HG03095 (cell line): ENCODE measurements around the gene SURF1.
"Not testable (repeated sequence)": the region's sequence is repeated elsewhere in the genome, so short reads cannot be mapped to it uniquely, and the experiment has no call there.

Experiments
- ATAC-seq: cut with Tn5 transposase; IDR thresholded peaks from one replicate; pipeline ENCODE4 v1.9.1; 2021; ENCODE audit warnings: moderate library complexity; ENCODE audit not compliant: unreplicated experiment

SURF1 gene

DNA sequence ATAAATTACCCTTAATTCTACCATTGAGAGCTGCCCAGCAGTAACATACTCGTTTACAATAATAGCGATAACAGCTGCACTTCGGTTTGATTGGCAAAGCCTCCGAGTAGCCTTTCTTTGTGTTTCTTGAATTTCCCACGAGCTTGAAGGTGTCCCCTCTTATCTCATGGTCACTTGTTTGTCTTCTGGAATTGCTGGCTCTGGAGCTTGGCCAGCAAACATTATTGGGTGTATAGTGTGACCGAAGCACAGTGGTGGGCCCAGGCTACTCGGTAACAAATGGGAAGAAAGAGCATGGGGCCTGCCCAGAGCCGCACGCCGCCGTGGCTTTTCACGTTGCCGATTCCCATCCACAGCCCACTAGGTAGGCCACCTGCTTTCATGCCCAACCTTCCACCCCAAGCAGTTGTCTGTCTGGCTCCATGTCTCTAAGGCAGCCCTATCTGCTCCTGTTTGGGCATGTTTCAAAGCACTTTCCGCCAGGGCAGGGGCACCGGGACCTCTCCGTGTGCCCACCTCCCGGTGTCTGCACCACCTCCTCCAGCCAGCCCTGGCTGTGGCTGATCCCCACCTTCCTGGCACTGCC lies 28.5 kb upstream of the SURF1 start:
- ATAC-seq = no peak

- ATAC-seq = no peak
These were observed 27.2 kb upstream of the SURF1 start for GRCh38 chr9:133383438-133383837.

DNA sequence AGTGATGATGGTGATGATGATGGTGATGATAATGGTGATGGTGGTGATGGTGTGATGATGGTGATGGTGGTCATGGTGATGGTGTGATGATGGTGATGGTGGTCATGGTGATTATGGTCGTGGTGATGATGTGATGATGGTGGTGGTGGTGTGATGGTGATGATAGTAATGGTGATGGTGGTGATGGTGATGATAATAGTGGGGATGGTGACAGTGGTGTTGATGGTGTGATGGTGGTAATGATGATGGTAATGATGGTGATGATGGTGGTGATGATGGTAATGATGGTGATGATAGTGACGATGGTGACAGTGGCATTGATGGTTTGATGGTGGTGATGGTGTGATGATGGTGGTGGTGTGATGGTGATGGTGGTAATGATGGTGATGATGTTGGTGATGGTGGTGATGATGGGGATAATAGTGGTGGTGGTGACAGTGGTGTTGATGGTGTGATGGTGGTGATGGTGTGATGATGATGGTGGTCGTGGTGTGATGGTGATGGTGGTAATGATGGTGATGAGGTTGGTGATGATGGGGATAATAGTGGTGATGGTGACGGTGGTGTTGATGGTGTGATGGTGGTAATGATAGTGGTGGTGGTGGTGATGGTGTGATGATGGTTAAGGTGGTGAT lies 26.3 kb upstream of the SURF1 start:
- no peak for ATAC-seq

- ATAC-seq = no peak
These were observed 24.4 kb upstream of the SURF1 start for GRCh38 chr9:133380734-133381133.

DNA sequence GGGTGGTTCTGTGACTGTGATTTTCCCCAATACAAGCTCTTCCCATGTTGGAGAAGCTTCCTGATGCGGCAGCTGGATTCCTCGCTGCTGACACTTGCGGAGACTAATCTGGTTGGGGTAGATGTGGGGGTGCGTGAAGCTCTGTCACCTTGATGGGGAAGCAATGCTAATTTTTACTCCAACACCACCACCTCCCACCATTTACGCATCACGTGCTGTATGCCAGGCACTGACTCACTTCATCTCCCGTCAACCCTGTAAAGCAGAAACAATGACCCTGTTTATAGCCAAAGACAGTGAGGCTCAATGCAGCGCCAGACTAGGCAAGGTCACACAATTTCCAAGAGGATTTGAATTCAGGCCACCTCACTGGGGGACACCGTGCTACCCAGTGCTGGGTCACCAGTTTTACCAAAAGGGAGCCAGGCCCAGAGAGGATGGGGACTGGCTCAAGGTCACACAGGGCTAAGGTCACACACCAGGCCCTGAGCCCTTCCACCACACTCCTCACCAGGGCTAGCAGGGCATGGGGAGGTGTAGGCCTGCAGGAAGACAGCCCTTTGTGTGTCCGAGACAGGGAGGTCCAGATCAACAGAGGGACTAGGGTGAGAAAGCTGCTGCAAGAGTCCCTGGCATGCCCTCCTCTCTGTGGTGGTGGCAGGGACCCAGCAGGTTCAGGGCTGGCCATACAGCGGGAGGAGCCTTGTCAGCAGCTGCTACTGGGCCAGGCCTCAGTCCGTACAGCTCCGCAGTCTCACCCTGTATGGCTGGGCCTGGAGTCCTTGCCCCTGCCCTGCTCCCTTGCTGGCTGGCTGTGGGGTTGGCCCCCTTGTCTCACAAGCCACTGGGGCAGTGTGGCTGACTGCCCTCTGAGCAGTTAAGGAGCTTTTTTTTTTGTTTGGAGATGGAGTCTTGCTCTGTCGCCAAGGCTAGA lies 23.1 kb upstream of the SURF1 start:
- ATAC-seq = no peak

DNA sequence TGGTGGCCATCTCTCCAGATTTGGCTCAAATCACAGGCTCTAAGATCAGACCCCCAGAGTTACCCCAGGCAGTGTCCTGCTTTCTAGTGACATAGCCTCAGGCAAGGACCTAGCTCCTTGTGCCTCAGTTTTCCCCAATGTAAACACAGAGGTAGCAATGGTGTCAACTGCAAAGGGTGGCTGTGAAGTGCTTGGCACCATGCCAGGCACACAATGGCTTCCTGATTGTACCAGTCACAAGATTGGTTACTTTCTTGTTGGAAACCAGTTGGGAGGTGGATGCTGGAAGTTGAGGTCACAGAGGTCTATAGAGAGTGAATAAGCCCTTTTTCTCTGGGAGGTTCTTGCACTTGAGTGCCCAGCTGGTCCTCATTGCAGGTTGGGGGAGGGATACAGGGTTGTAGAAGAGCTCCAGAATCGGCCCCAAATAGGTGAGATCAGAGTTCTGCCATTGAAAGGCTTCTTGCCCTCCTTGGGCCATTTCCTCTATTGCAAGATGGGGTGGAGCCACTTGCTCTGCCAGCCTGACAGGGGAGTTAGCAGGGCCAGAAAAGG lies 22.2 kb upstream of the SURF1 start:
- no peak for ATAC-seq

DNA sequence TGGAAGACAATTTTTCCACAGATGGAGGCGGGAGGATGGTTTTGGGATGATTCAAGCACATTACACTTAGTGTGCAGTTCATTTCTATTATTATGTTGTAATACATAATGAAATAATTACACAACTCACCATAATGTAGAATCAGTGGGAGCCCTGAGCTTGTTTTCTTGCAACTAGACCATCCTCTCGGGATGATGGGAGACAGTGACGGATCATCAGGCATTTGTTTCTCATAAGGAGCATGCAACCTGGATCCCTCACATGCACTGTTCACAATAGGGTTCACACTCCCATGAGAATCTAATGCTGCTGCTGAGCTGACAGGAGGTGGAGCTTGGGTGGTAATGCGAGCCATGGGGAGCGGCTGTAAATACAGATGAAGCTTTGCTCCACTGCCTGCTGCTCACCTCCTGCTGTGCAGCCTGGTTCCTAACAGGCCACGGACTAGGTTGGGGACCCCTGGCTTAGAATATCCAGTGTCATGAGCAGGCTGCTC lies 21.5 kb upstream of the SURF1 start:
- ATAC-seq = no peak

DNA sequence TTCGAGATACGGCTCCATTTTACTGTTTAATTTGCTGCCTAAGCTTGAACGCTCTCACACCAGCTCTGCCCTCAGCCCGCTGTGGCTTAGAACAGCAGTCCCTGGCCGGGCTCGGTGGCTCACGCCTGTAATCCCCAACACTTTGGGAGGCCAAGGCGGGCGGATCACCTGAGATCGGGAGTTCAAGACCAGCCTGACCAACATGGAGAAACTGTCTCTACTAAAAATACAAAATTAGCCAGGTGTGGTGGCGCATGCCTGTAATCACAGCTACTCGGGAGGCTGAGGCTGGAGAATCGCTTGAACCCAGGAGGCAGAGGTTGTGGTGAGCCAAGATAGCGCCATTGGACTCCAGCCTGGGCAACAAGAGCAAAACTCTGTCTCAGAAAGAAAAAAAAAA lies 21.0 kb upstream of the SURF1 start:
- ATAC-seq = not testable (repeated sequence)

DNA sequence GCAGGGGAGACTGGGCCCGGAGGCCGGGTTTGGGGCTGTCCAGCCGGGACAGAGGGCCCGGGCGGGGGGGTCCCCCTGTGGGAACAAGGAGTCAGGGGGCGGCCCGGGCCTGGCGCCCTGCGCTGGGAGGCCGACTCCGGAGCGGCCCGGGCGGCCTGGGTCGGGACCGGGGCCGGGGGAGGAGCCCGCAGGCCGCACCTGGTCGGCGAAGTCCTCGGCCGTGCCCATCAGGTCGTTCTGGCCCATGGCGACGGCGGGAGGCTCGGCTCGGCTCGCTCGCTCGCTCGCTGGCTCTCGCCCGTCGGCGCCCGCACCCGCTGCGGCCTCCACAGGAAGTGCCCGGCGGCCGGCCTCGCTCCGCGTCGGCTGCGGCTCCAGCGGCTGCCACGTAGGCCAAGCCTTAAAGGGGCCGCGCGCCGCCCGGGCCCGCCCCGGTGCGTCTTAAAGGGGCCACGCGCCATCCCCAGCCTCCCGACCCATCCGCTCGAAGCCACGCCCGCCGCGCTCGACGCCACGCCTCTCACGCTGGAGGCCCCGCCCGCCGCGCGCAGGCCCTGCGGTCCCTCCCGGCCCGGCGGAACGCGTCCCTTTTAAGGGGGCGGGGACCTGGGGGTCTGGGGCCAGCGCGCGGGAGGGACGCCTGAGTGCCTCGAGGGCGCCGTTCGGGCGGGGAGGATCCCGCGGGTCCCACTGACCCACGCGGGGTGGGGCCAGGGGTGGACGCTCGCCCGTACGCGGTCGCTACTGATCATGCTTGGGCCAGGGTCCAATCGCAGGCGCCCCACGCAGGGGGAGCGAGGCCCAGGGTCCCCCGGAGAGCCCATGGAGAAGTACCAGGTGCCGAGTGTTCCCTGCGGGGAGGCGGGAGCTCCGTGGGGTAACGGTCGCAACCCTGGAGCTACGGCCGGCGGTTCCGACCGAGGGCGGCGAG lies 19.7 kb upstream of the SURF1 start, which contains the start of the genes STKLD1 and SURF4:
Gene STKLD1 (plus strand): TSS at position 643 of the 931 bp plus-strand sequence. CDS start 108 bp downstream, at position 751.
Gene SURF4 (minus strand): TSS at position 337 of the 931 bp plus-strand sequence. CDS start 91 bp downstream, at position 246.
- peak; percentile 86 for ATAC-seq

DNA sequence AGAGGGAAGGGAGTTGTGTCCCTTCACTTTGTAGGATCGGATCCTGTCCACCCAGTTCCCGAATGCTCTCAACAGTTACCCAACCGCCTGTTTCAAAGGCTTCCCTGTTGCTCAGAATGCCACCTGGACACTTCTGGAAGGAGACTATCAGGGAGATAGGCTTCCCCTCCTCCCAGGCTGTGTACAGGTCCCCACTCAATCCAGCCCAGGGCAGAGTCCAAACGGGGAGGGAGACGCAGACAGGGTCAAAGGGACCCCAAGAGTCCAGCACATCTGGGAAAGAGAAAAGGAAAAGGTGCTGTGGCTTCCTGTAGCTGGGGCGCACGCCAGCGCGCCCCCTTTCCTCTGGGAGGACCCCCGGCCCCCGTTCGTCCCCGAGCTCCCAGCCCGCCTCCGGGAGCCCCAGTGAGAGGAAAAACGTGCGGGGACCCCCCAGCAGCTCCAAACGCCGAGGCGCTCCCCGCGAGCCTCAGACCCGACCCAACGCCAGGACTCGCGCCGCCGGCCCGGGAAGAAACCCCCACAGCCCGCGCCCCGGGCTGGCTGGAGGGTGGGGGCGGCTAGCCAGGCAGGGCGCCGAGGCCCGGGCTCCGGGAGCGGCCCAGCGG lies 18.9 kb upstream of the SURF1 start:
- peak; percentile 10 for ATAC-seq

- no peak for ATAC-seq
These were observed 18.4 kb upstream of the SURF1 start for GRCh38 chr9:133374612-133375115.

DNA sequence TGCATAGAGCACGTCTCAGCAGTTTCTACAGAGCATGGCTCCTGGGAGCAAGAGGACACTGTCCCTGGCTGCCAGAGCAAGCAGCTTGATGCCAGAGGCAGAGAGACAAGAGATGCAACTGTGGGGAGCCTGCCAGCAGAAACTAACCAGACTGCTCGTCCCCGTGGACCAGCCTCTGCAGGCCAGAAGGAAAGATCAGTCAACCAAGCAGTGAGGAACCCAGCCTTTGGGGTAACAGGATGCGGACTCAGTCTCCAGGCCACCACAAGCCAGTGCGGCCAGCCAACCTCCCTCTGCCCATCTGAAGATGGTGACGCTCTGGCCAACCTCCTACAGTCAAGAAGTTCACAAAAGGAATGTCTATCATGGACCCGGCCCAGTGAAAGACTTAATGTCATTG lies 15.9 kb upstream of the SURF1 start:
- no peak for ATAC-seq

DNA sequence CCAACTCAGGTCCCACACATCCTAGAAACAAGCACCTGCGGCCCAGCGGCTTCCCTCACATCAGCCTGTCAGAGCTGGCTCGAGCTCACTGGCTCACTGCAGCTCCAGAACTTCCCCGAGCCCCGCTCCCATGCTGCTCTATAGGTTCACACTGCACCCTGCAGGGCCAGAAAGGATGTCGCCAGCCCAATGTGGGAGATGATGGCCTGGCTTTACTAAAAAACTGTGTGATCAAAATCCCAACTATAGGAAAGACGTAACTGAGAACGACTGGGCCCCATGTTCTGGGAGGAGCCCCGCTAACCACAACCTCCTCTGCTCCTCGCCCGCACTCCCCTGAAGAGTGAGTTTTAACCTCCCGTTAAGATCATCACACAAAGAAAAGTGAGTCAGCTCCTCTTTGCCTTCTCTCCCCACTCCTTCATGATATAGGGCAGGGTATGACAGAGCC lies 15.0 kb upstream of the SURF1 start:
- no peak for ATAC-seq

GRCh38 chr9:133370685-133371084 lies 14.4 kb upstream of the SURF1 start:
- no peak for ATAC-seq

DNA sequence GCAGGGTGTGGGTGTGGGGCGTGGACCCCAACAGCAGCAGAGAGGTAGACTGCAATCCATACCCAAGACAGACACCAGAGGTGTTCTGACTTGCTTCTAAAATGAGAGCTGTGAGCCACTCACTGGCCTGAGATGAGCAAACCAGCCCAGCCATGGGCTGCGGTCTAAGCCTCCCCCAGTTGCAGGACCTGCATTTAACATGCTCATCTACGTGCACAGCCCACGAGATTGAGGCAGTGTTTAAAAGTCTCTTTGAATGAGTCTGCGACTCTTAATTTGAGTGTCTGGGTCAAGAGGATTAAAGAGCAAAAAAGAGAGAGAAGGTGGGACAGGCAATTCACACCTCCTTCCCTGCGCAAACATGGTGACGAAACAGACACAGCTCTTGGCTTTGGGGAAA lies 13.6 kb upstream of the SURF1 start:
- ATAC-seq = no peak

- no peak for ATAC-seq
These were observed 13.1 kb upstream of the SURF1 start for GRCh38 chr9:133369422-133369821.

DNA sequence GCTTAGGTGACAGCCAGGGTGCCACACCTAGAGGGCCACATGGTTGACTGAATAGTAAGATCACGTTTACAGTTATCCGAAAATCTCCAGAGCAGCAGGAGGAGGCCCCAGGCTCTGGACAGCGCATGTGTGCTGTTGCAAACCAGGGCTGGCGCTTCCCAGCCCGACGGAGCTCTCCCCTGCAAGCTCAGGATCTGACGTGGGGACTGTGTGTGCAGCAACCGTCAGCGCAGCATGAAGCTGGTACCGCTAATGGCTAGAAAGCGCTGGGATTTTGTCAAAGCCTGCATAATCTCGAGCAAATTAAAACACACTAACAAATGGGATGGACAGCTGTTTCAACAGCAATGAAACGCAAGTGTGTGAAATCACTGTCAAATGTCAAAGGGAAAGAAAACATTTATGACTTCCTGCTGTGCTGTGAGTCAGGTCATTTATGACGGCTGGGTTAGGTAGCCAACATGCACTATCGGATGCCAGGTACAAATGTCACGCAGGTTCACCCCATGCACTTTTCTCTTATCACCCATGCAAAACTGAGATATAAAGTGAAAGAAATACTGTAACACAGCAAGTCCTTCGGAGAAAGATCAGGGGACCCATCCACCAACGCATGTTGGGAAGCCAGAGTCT lies 12.1 kb upstream of the SURF1 start:
- ATAC-seq = no peak

GRCh38 chr9:133367778-133368177 lies 11.5 kb upstream of the SURF1 start:
- no peak for ATAC-seq

DNA sequence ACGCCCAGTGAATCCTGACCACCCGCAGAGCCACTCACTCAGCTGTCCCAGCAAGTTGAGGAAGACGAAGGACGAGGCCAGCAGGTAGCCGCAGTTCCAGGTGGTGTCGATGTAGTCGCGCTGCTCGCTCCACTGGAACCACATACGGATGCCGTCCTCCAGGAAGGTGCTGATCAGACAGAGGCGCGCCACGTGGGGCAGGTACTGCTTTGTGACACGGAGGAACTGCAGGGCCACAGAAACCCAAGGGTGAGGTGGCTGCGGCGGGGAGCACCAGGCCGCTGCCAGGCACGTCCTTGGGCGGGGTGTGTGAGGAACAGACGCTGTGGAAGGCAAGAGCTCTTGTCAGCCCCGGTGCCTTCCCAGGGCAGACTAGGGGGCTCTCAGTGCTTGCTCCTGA lies 10.9 kb upstream of the SURF1 start:
- no peak for ATAC-seq
